ENCODE measurements around the gene THSD7B. TPM values are rescaled to one million over a fixed set of nuclear protein-coding genes. Genes with fewer than 3 reads are reported as not detected.

The THSD7B gene
- total RNA-seq, 1 donor = under 0.01 TPM

GRCh38 chr2:137715731-137716191, 950.4 kb downstream of the THSD7B start:
- Histone ChIP-seq H3K4me2 (ENCODE audit: insufficient read depth, low read length) (no peak overlapping the region), H3K4me1 (ENCODE audit: insufficient read depth, low read length) (no peaks in the 10 kb centered on the region), H3K9me3 (ENCODE audit: low read depth, low read length) (peaks cover 3% of the 10 kb centered on the region), H3K4me3 (ENCODE audit: insufficient read depth, low read length) (no peak overlapping the region), H2AFZ (ENCODE audit: low read length) (no peak overlapping the region), H4K20me1 (ENCODE audit: insufficient read depth, low read length) (no peaks in the 10 kb centered on the region), H3K79me2 (ENCODE audit: insufficient read depth, low read length) (no peaks in the 10 kb centered on the region), H3K27ac (ENCODE audit: low read depth, low read length) (no peak overlapping the region), H3K36me3 (ENCODE audit: insufficient read depth, low read length) (no peaks in the 10 kb centered on the region), H3K27me3 (ENCODE audit: insufficient read depth, low read length) (no peaks in the 10 kb centered on the region)
- TF ChIP-seq CTCF (IDR thresholded peaks at IDR 0.05; ENCODE audit: extremely low read depth, low read depth, low read length) = no peak
- DNase-seq (ENCODE audit: insufficient read length, low spot score, missing footprints) = no peak

GRCh38 chr2:137718786-137719185, 953.4 kb downstream of the THSD7B start:
- no peak overlapping the region for H3K4me2 ChIP-seq (ENCODE audit: insufficient read depth, low read length)
- no peaks in the 10 kb centered on the region for H3K36me3 ChIP-seq (ENCODE audit: insufficient read depth, low read length)
- H3K4me1 ChIP-seq (ENCODE audit: insufficient read depth, low read length) = no peaks in the 10 kb centered on the region
- H4K20me1 ChIP-seq (ENCODE audit: insufficient read depth, low read length) = no peaks in the 10 kb centered on the region
- no peak overlapping the region for H3K27ac ChIP-seq (ENCODE audit: low read depth, low read length)
- DNase-seq (ENCODE audit: insufficient read length, low spot score, missing footprints) = no peak
- H3K27me3 ChIP-seq (ENCODE audit: insufficient read depth, low read length) = no peaks in the 10 kb centered on the region
- no peak overlapping the region for H3K4me3 ChIP-seq (ENCODE audit: insufficient read depth, low read length)
- H3K9me3 ChIP-seq (ENCODE audit: low read depth, low read length) = peaks cover 3% of the 10 kb centered on the region
- H3K79me2 ChIP-seq (ENCODE audit: insufficient read depth, low read length) = no peaks in the 10 kb centered on the region
- no peak for TF ChIP-seq CTCF (IDR thresholded peaks at IDR 0.05; ENCODE audit: extremely low read depth, low read depth, low read length)
- no peak overlapping the region for H2AFZ ChIP-seq (ENCODE audit: low read length)

GRCh38 chr2:137721733-137722132, 956.4 kb downstream of the THSD7B start:
- no peak for DNase-seq (ENCODE audit: insufficient read length, low spot score, missing footprints)
- H3K9me3 ChIP-seq (ENCODE audit: low read depth, low read length) = peaks cover 3% of the 10 kb centered on the region
- H3K4me3 ChIP-seq (ENCODE audit: insufficient read depth, low read length) = no peak overlapping the region
- no peak overlapping the region for H3K27ac ChIP-seq (ENCODE audit: low read depth, low read length)
- no peak overlapping the region for H3K4me2 ChIP-seq (ENCODE audit: insufficient read depth, low read length)
- H3K4me1 ChIP-seq (ENCODE audit: insufficient read depth, low read length) = no peaks in the 10 kb centered on the region
- no peaks in the 10 kb centered on the region for H4K20me1 ChIP-seq (ENCODE audit: insufficient read depth, low read length)
- no peak for TF ChIP-seq CTCF (IDR thresholded peaks at IDR 0.05; ENCODE audit: extremely low read depth, low read depth, low read length)
- H3K36me3 ChIP-seq (ENCODE audit: insufficient read depth, low read length) = no peaks in the 10 kb centered on the region
- H3K27me3 ChIP-seq (ENCODE audit: insufficient read depth, low read length) = no peaks in the 10 kb centered on the region
- H3K79me2 ChIP-seq (ENCODE audit: insufficient read depth, low read length) = no peaks in the 10 kb centered on the region
- H2AFZ ChIP-seq (ENCODE audit: low read length) = no peak overlapping the region

- TF ChIP-seq CTCF (IDR thresholded peaks at IDR 0.05; ENCODE audit: extremely low read depth, low read depth, low read length) = no peak
- Histone ChIP-seq H3K4me1 (ENCODE audit: insufficient read depth, low read length) (no peaks in the 10 kb centered on the region), H3K9me3 (ENCODE audit: low read depth, low read length) (peaks cover 3% of the 10 kb centered on the region), H3K4me3 (ENCODE audit: insufficient read depth, low read length) (no peak overlapping the region), H2AFZ (ENCODE audit: low read length) (no peak overlapping the region), H4K20me1 (ENCODE audit: insufficient read depth, low read length) (no peaks in the 10 kb centered on the region), H3K79me2 (ENCODE audit: insufficient read depth, low read length) (no peaks in the 10 kb centered on the region), H3K36me3 (ENCODE audit: insufficient read depth, low read length) (no peaks in the 10 kb centered on the region), H3K4me2 (ENCODE audit: insufficient read depth, low read length) (no peak overlapping the region), H3K27ac (ENCODE audit: low read depth, low read length) (no peak overlapping the region), H3K27me3 (ENCODE audit: insufficient read depth, low read length) (no peaks in the 10 kb centered on the region)
- no peak for DNase-seq (ENCODE audit: insufficient read length, low spot score, missing footprints)
These were observed 959.6 kb downstream of the THSD7B start for GRCh38 chr2:137724912-137725311.

Small RNA genes within 50 kb of the gene (small RNA-seq; reads per million reads assigned to genes)
- gene RF00019 = not detected
- gene RNA5SP105 = not detected

Measured in osteoblast (primary cell).